ENCODE results near the gene MARCHF2. TPM values are rescaled to one million over a fixed set of nuclear protein-coding genes. Genes with fewer than 3 reads are reported as not detected.

The MARCHF2 gene
- total and polyA plus RNA-seq, 12 donors = 49.2 to 104 (median 84.5) TPM

DNA sequence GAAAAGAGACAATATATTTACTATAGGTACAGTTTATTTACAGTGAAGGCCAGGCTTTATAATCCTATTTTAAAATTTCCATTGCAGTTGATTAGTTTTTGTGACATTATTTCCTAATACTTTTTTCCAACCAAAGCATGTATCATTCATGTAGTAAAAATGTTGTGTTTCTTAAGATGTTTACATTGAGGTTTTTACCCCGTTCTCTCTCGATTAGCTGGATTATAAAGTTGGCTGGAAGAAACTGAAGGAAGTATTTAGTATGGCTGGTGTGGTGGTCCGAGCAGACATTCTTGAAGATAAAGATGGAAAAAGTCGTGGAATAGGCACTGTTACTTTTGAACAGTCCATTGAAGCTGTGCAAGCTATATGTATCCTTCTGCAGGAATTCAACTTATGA, 52.9 kb downstream of the MARCHF2 start:
- peaks cover 0 to 99% (median 73%) of the 10 kb centered on the region in 9 donors for H3K36me3 ChIP-seq
- WGBS, 2 donors = 91 to 94% methylated on average over 4 of the region's 4 CpGs
- no peaks in the 10 kb centered on the region for H3K27me3 ChIP-seq
- DNase-seq (no peak), ATAC-seq (no peak)
- H3K27ac ChIP-seq = no peak overlapping the region
- no peaks in the 10 kb centered on the region for H3K9me3 ChIP-seq
- TF ChIP-seq, protein P1, sequence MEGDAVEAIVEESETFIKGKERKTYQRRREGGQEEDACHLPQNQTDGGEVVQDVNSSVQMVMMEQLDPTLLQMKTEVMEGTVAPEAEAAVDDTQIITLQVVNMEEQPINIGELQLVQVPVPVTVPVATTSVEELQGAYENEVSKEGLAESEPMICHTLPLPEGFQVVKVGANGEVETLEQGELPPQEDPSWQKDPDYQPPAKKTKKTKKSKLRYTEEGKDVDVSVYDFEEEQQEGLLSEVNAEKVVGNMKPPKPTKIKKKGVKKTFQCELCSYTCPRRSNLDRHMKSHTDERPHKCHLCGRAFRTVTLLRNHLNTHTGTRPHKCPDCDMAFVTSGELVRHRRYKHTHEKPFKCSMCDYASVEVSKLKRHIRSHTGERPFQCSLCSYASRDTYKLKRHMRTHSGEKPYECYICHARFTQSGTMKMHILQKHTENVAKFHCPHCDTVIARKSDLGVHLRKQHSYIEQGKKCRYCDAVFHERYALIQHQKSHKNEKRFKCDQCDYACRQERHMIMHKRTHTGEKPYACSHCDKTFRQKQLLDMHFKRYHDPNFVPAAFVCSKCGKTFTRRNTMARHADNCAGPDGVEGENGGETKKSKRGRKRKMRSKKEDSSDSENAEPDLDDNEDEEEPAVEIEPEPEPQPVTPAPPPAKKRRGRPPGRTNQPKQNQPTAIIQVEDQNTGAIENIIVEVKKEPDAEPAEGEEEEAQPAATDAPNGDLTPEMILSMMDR (IDR thresholded peaks at IDR 0.05) = no peak
- intact Hi-C loops (cut with DNase I) = loop anchor here in 1 of 10 donors (10.0 kb wide), 1 partner anchor 51 kb away; the partner anchor contains the start of gene MARCHF2
- H3K4me3 ChIP-seq = no peak overlapping the region
- peaks cover 3 to 37% (median 25%) of the 10 kb centered on the region in 9 donors for H3K4me1 ChIP-seq

DNA sequence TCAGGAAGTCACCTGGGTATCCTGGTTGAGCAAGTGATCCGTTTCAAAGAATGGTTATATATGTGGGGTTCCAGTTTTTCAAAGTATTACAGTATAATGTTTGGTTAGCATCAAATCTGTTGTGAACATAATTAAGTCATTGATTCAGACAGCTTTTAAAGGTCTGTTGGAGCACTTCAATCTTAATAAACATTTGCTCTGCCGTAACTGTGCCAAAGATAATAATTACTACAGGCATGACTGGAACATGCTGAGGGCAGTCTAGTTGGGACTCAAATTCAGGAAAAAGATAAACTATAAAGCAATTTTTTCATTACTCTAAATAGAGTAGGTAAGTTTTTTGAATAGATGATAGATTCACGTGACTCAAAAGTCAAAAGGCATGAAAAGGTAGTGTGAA, 55.0 kb downstream of the MARCHF2 start:
- intact Hi-C loops (cut with DNase I) = loop anchor here in 1 of 10 donors (10.0 kb wide), 1 partner anchor 53 kb away; the partner anchor contains the start of gene MARCHF2
- H3K9me3 ChIP-seq = no peaks in the 10 kb centered on the region
- no peak overlapping the region for H3K4me3 ChIP-seq
- H3K27ac ChIP-seq = no peak overlapping the region
- H3K4me1 ChIP-seq = peaks cover 0 to 36% (median 10%) of the 10 kb centered on the region in 9 donors
- no peak for DNase-seq
- H3K36me3 ChIP-seq = peaks cover 0 to 100% (median 87%) of the 10 kb centered on the region in 9 donors
- no peaks in the 10 kb centered on the region for H3K27me3 ChIP-seq
- no peak for ATAC-seq
- WGBS, 2 donors = 68 to 80% methylated on average over 3 of the region's 3 CpGs
- TF ChIP-seq, protein P1 (IDR thresholded peaks at IDR 0.05) = no peak

DNA sequence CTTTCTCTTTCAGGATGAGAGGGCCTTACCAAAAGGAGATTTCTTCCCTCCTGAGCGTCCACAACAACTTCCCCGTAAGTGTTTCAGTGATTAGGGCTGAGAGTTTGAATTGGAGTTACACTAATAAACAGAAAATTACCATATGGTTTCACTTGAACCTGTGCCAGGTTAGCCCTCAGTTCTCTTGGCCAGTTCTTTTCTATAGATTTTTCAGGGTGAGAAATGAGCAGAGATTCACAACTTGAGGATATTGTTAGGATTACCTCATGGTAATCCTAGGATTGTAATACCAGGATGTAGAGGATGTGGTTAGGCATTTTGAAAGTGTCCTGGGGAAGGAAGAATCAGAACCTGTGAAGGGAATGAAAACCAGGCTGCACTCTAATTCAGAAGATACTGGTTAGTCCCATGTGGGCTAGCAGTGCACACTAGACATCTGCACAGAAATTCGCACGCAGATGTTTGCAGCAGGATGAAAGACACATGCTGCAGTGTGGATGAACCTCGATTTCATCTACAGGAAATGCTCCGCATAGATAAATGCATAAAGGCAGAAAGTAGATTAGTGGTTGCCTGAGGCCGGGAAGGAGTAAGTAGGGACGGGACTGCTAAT, 55.8 kb downstream of the MARCHF2 start:
- no peak for ATAC-seq
- intact Hi-C loops (cut with DNase I) = loop anchor here in 1 of 10 donors (10.0 kb wide), 1 partner anchor 54 kb away; the partner anchor contains the start of gene MARCHF2
- TF ChIP-seq, protein P1 (IDR thresholded peaks at IDR 0.05) = no peak

DNA sequence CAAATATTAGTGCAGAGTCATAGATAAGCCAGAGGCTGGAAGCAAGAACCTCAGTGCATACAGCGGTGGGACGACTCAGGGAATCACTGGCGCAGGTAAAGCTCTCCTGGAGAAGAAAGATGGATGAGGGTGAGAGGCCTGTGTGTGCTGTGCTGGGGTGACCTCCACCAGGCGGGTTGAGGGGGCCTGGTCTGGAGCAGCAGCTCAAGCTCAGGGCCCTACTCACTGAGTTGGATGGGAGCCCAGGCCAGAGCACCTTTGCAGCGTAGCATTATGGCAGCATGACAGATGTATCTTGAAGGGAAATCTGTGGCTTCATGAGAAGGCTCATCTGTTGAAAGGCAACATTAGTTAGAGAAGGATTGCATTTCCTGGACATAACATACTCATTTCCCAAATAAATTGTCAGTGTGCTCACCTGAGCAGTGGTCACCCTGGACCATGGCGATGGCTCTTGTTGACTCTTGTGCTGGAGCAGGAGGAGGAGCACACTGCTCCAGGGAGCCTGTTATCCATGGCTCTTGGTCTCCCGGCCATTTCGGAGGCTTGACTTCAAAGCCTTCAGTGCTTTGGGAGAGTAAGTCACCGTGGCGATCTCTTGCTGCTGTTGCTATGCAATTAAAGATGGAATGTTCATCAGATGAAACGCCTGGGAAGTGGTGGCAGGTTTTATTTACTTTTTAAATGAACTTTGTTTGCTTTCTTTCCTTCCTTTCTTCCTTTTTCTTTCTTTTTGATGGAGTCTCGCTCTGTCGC, 56.7 kb downstream of the MARCHF2 start:
- no peaks in the 10 kb centered on the region for H3K27me3 ChIP-seq
- intact Hi-C loops (cut with DNase I) = loop anchor here in 1 of 10 donors (10.0 kb wide), 1 partner anchor 55 kb away; the partner anchor contains the start of gene MARCHF2
- ATAC-seq (peak in 6 of 8 donors; percentile 23 to 74 (median 42)), DNase-seq (no peak)
- H3K4me3 ChIP-seq = no peak overlapping the region
- peaks cover 0 to 100% (median 84%) of the 10 kb centered on the region in 9 donors for H3K36me3 ChIP-seq
- H3K27ac ChIP-seq = peak overlapping the region in 2 of 10 donors; percentile 28 to 31
- TF ChIP-seq, protein P1 (IDR thresholded peaks at IDR 0.05) = no peak
- peaks cover 0 to 46% (median 9%) of the 10 kb centered on the region in 9 donors for H3K4me1 ChIP-seq
- no peaks in the 10 kb centered on the region for H3K9me3 ChIP-seq
- 83 to 86% methylated on average over 13 of the region's 13 CpGs for WGBS, 2 donors

More for the DNA sequence above, 55.8 kb downstream of the MARCHF2 start:
- 66 to 74% methylated on average over 8 of the region's 8 CpGs for WGBS, 2 donors
- no peak overlapping the region for H3K27ac ChIP-seq
- H3K27me3 ChIP-seq = no peaks in the 10 kb centered on the region
- no peak overlapping the region for H3K4me3 ChIP-seq
- no peak for DNase-seq
- H3K4me1 ChIP-seq = peaks cover 0 to 42% (median 9%) of the 10 kb centered on the region in 9 donors
- peaks cover 0 to 100% (median 86%) of the 10 kb centered on the region in 9 donors for H3K36me3 ChIP-seq
- no peaks in the 10 kb centered on the region for H3K9me3 ChIP-seq

Measured in heart right ventricle (tissue), 16 donors.